AG09309 (cell line): ENCODE measurements around the gene LRRC73.

Experiments
- DNase-seq: peaks from one replicate; pipeline ENCODE4 v3.0.0-alpha.2; 2010; ENCODE audit warnings: low read depth
- H3K4me3 ChIP-seq: 2 replicates; pipeline ENCODE4 v1.5.1; 2011; ENCODE audit warnings: mild to moderate bottlenecking, low read depth, low read length, moderate library complexity; ENCODE audit not compliant: control insufficient read depth
- CTCF ChIP-seq: IDR thresholded peaks from 2 replicates; pipeline ENCODE4 v1.5.1; 2011; ENCODE audit warnings: mild to moderate bottlenecking, low read depth, low read length, inconsistent platforms; ENCODE audit not compliant: insufficient read depth, control insufficient read depth; ENCODE audit errors: missing control alignments

LRRC73 gene

GRCh38 chr6:43532201-43532600 lies 22.1 kb upstream of the LRRC73 start:
- DNase-seq = no peak
- TF ChIP-seq CTCF = no peak
- no peak overlapping the region for H3K4me3 ChIP-seq

GRCh38 chr6:43524483-43524961 lies 14.4 kb upstream of the LRRC73 start:
- DNase-seq = no peak
- no peak for TF ChIP-seq CTCF
- no peak overlapping the region for H3K4me3 ChIP-seq

GRCh38 chr6:43523284-43523683 lies 13.1 kb upstream of the LRRC73 start:
- DNase-seq = no peak
- no peak overlapping the region for H3K4me3 ChIP-seq
- TF ChIP-seq CTCF = no peak

- TF ChIP-seq CTCF = no peak
- DNase-seq = no peak
These were observed 12.6 kb upstream of the LRRC73 start for GRCh38 chr6:43522547-43523261.

GRCh38 chr6:43521836-43522235 lies 11.7 kb upstream of the LRRC73 start:
- no peak for DNase-seq
- no peak for TF ChIP-seq CTCF
- no peak overlapping the region for H3K4me3 ChIP-seq

More at GRCh38 chr6:43522547-43523261, 12.6 kb upstream of the LRRC73 start:
- no peak overlapping the region for H3K4me3 ChIP-seq

GRCh38 chr6:43520097-43520496 lies 10.0 kb upstream of the LRRC73 start:
- H3K4me3 ChIP-seq = no peak overlapping the region
- TF ChIP-seq CTCF = no peak
- DNase-seq = no peak
